A549 (cell line): Measurements from ENCODE around the gene CCDC106. TPM values are rescaled to one million over a fixed set of nuclear protein-coding genes. Genes with fewer than 3 reads are reported as not detected.

Experiments
- ATAC-seq, 2 experiments: fragments of 200-7000 bp in 1 of 2; fragments of >200 bp in 1 of 2; cut with Nextera tagmentation in 1 of 2; cut with Tn5 transposase in 1 of 2; 3 replicates each; pipeline versions ENCODE4 v1.8.0 to v1.9.1; 2018 to 2020; ENCODE audit warnings: mild to moderate bottlenecking in 1 of 2, moderate library complexity in 1 of 2
- CTCF ChIA-PET: fragments of 300-600 bp; sonication (Branson Sonifier 250); formaldehyde crosslinking; extraction: SDS; loops from one replicate; lab custom pipeline; 2021; ENCODE audit warnings: antibody characterized with exemption, inconsistent platforms; lab: Yijun Ruan, JAX
- POLR2A ChIA-PET: fragments of 350-600 bp; formaldehyde crosslinking; extraction: SDS; loops from one replicate; lab custom pipeline; 2021; ENCODE audit warnings: antibody characterized with exemption, inconsistent platforms; lab: Yijun Ruan, JAX
- DNase-seq, 2 experiments: peaks; one replicate each; pipeline versions ENCODE4 v3.0.0 to v3.0.0-alpha.2; 2011 to 2016; ENCODE audit warnings: low read depth in 1 of 2, low spot score in 1 of 2
- FAIRE-seq: peaks from 2 replicates; lab custom pipeline; 2011; peaks lifted over from hg19 to GRCh38; lab: Jason Lieb, UNC
- H3K27ac ChIP-seq, 2 experiments: fragments of >200 bp; sonication (Bioruptor Twin); formaldehyde crosslinking; 3 replicates each; pipeline ENCODE4 v1.5.1; 2016 to 2017
- H3K4me1 ChIP-seq: fragments of >200 bp; sonication (Bioruptor Twin); formaldehyde crosslinking; 3 replicates; pipeline ENCODE4 v1.6.1; 2016
- H3K4me2 ChIP-seq: fragments of >200 bp; sonication (Bioruptor Twin); formaldehyde crosslinking; 3 replicates; pipeline ENCODE4 v1.6.1; 2016
- H3K4me3 ChIP-seq: fragments of >200 bp; sonication (Bioruptor Twin); formaldehyde crosslinking; 3 replicates; pipeline ENCODE4 v1.5.1; 2016
- H3K9me3 ChIP-seq: fragments of >200 bp; sonication (Bioruptor Twin); formaldehyde crosslinking; 3 replicates; pipeline ENCODE4 v1.6.1; 2016
- CEBPB ChIP-seq, 2 experiments: fragments of >200 bp in 1 of 2; sonication (Bioruptor Twin) in 1 of 2; formaldehyde crosslinking in 1 of 2; IDR thresholded peaks; 2 replicates each; pipeline ENCODE4 v1.6.1; 2012 to 2016
- CHD2 ChIP-seq: fragments of 150-350 bp; IDR thresholded peaks from 2 replicates; pipeline ENCODE4 v1.6.1; 2014; ENCODE audit warnings: low read length; ENCODE audit not compliant: partially characterized antibody
- EHF ChIP-seq: fragments of 250-450 bp; sonication (Bioruptor Pico); IDR thresholded peaks from 2 replicates; pipeline ENCODE4 v1.5.0; 2020; ENCODE audit warnings: mild to moderate bottlenecking
- FOSL2 ChIP-seq, 2 experiments: fragments of 450-650 bp in 1 of 2; fragments of >200 bp in 1 of 2; sonication (Bioruptor Twin) in 1 of 2; formaldehyde crosslinking; IDR thresholded peaks; 2 replicates each; pipeline versions ENCODE4 v1.5.0 to v1.6.1; 2016 to 2020; ENCODE audit warnings: mild to moderate bottlenecking in 1 of 2, moderate library complexity in 1 of 2
- FOXS1 ChIP-seq: fragments of 250-450 bp; sonication (Bioruptor Pico); IDR thresholded peaks from 2 replicates; pipeline ENCODE4 v1.5.0; 2020; ENCODE audit warnings: mild to moderate bottlenecking, moderate library complexity
- GATA3 ChIP-seq: IDR thresholded peaks from 2 replicates; pipeline ENCODE4 v1.6.1; 2012; ENCODE audit warnings: borderline replicate concordance
- HDAC2 ChIP-seq: fragments of 200-600 bp; sonication (generic); IDR thresholded peaks from 2 replicates; pipeline ENCODE4 v1.6.1; 2016
- HOXA7 ChIP-seq: fragments of 250-450 bp; sonication (Bioruptor Pico); IDR thresholded peaks from 2 replicates; pipeline ENCODE4 v1.5.0; 2020; ENCODE audit warnings: mild to moderate bottlenecking, moderate library complexity
- HOXB5 ChIP-seq: fragments of 250-450 bp; sonication (Bioruptor Pico); IDR thresholded peaks from 2 replicates; pipeline ENCODE4 v1.5.0; 2020; ENCODE audit warnings: mild to moderate bottlenecking, moderate library complexity
- JUN ChIP-seq, 2 experiments: fragments of >200 bp; sonication (Bioruptor Twin); formaldehyde crosslinking; IDR thresholded peaks; 2 replicates in 1 of 2; 3 replicates in 1 of 2; pipeline ENCODE4 v1.6.1; 2016 to 2017
- JUNB ChIP-seq: fragments of >200 bp; sonication (Bioruptor Twin); formaldehyde crosslinking; IDR thresholded peaks from 2 replicates; pipeline ENCODE4 v1.6.1; 2016
- MAFK ChIP-seq: fragments of 450-650 bp; IDR thresholded peaks from 2 replicates; pipeline ENCODE4 v1.6.1; 2014; ENCODE audit not compliant: partially characterized antibody
- MAZ ChIP-seq: fragments of 150-350 bp; IDR thresholded peaks from 2 replicates; pipeline ENCODE4 v1.6.1; 2014; ENCODE audit warnings: antibody characterized with exemption, low read depth, low read length, borderline replicate concordance
- MYC ChIP-seq: IDR thresholded peaks from 2 replicates; pipeline ENCODE4 v1.6.1; 2012; ENCODE audit warnings: mild to moderate bottlenecking, inconsistent platforms, low read length, improper control_type of control experiment, borderline replicate concordance
- NFE2L2 ChIP-seq: fragments of 150-350 bp; conservative IDR thresholded peaks from 2 replicates; pipeline ENCODE4 v1.6.1; 2014; ENCODE audit warnings: low read length
- NR3C1 ChIP-seq: fragments of >200 bp; sonication (Bioruptor Twin); formaldehyde crosslinking; IDR thresholded peaks from 3 replicates; pipeline ENCODE4 v1.6.1; 2017
- POLR2AphosphoS2 ChIP-seq: conservative IDR thresholded peaks from 2 replicates; pipeline ENCODE4 v1.6.1; 2012; ENCODE audit warnings: low read length, improper control_type of control experiment, inconsistent platforms
- RAD21 ChIP-seq, 2 experiments: fragments of >200 bp in 1 of 2; sonication (Bioruptor Twin) in 1 of 2; formaldehyde crosslinking in 1 of 2; IDR thresholded peaks in 1 of 2; conservative IDR thresholded peaks in 1 of 2; 2 replicates in 1 of 2; 3 replicates in 1 of 2; pipeline ENCODE4 v1.6.1; 2012 to 2018; ENCODE audit warnings: inconsistent platforms in 1 of 2
- RFX5 ChIP-seq: fragments of 450-650 bp; IDR thresholded peaks from 2 replicates; pipeline ENCODE4 v1.7.1; 2014; ENCODE audit warnings: antibody characterized with exemption, mild to moderate bottlenecking, moderate library complexity
- SMC3 ChIP-seq: fragments of >200 bp; sonication (Bioruptor Twin); formaldehyde crosslinking; IDR thresholded peaks from 3 replicates; pipeline ENCODE4 v1.6.1; 2018; ENCODE audit warnings: inconsistent platforms
- TFCP2L1 ChIP-seq: fragments of 250-450 bp; sonication (Bioruptor Pico); IDR thresholded peaks from 2 replicates; pipeline ENCODE4 v1.5.0; 2021; ENCODE audit warnings: mild to moderate bottlenecking
- ZC3H11A ChIP-seq: fragments of 450-650 bp; IDR thresholded peaks from 2 replicates; pipeline ENCODE4 v1.6.1; 2014; ENCODE audit warnings: antibody characterized with exemption, mild to moderate bottlenecking
- ZFP36 ChIP-seq: fragments of 450-650 bp; IDR thresholded peaks from 2 replicates; pipeline ENCODE4 v1.6.1; 2014; ENCODE audit warnings: borderline replicate concordance; ENCODE audit not compliant: partially characterized antibody
- ZSCAN20 ChIP-seq: fragments of 250-450 bp; sonication (Bioruptor Pico); IDR thresholded peaks from 2 replicates; pipeline ENCODE4 v1.8.0; 2022; ENCODE audit warnings: mild to moderate bottlenecking, moderate library complexity
- WGBS: methylation state at CpG from one replicate; pipeline ENCODE4 v1.1.6; 2017; ENCODE audit errors: missing lambda C conversion rate; 5-methylcytosine and 5-hydroxymethylcytosine counted together
- polyA minus RNA-seq: library from RNA; depleted of rRNA, polyadenylated mRNA; stranded (reverse); fragments of >200 nt; gene quantifications from 2 replicates; pipeline ENCODE4 v1.2.3, GENCODE V29; 2011; rRNA and poly(A)+ RNA removed
- polyA plus RNA-seq, 4 experiments: library from polyadenylated mRNA; depleted of rRNA in 3 of 4; stranded (reverse); fragments of >200 nt; fragmentation: RNase III in 1 of 4; extraction: RNeasy Plus Mini Kit Qiagen cat#74134 plus additional on column Dnase treatment in 1 of 4; gene quantifications; 2 replicates in 3 of 4; 3 replicates in 1 of 4; pipeline ENCODE4 v1.2.3, GENCODE V29; 2011 to 2017
- TF ChIP-seq, protein P1 (sequence below): fragments of 200-600 bp; sonication (generic); IDR thresholded peaks from 2 replicates; pipeline ENCODE4 v1.6.1; 2016; ENCODE audit warnings: antibody characterized with exemption, mild to moderate bottlenecking, moderate library complexity
- TF ChIP-seq, protein P2 (sequence below): fragments of 150-350 bp; IDR thresholded peaks from 2 replicates; pipeline ENCODE4 v1.6.1; 2014; ENCODE audit warnings: low read depth, mild to moderate bottlenecking, low read length
- TF ChIP-seq, protein P3 (sequence below): fragments of 450-650 bp; IDR thresholded peaks from 2 replicates; pipeline ENCODE4 v1.6.1; 2014; ENCODE audit warnings: antibody characterized with exemption
- TF ChIP-seq, protein P4 (sequence below): IDR thresholded peaks from 2 replicates; pipeline ENCODE4 v1.6.1; 2012
- TF ChIP-seq, protein P5 (sequence below): fragments of >200 bp; sonication (Bioruptor Twin); formaldehyde crosslinking; IDR thresholded peaks from 3 replicates; pipeline ENCODE4 v1.6.1; 2016
- TF ChIP-seq, protein P6 (sequence below): IDR thresholded peaks from 2 replicates; pipeline ENCODE4 v1.6.1; 2012

The CCDC106 gene
- polyA plus RNA-seq (2011; rRNA removed) = 5.2 and 5.5 TPM in 2 replicates
- polyA plus RNA-seq (2012; cell fraction: cytosol; rRNA removed) = 15.3 and 18.3 TPM in 2 replicates
- 18.6 and 20.8 TPM in 2 replicates for polyA plus RNA-seq (2012; cell fraction: nucleus; rRNA removed)
- polyA plus RNA-seq (2017; fragmentation: RNase III; extraction: RNeasy Plus Mini Kit Qiagen cat#74134 plus additional on column Dnase treatment) = 15.7 to 17.6 TPM (median 17.4 TPM) in 3 replicates
- 2.3 and 5.7 TPM in 2 replicates for polyA minus RNA-seq

DNA sequence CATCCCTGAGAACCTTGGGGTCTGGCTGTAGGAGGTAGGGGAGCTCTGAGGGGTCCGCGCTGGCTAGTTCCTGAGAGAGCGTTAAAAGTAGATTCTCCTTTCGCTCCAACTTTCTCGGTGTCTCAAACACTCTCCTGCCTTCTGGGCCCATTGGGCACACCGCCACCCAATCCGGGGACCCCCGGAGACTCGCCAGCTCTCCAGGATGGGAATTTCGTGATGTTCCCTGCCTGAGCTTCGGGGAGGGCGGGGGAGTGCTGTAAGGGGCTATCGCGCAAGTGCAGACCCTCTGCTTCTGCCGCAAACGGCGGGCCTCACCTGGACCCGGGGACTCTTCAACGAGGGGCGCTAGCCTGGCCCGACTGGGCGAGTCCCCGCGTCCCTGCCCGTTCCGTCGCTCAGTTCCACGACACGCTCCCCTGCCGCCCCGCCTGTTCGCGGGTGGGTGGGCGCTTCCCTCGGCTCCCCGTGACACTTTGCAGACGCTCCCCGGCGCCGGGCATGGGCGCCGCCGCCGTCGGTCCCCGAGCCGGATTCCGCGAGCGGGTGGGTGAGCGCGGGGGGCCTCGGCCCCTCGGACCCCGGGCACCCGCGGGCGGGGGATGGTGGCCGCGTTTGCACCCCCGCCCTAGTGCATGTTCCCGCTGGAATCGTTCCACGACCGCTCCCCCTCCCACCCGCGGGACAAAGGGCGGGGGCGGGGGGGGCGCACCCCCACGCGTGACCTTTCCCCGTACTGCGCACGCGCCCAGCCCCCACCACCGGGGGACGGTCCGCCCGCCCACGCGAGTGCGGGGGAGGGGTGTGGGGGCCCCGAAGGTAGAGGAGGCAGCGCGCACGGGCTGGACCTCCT lies at the start of gene CCDC106:
TSS of gene CCDC106 (plus strand) at position 481 of the 853 bp plus-strand sequence. CDS start 835 bp downstream, outside the sequence.
- CTCF ChIA-PET = interaction anchor here (0.6 to 6.3 kb wide), 9 partner anchors 11 to 560 kb away, joined by 3 to 70 read pairs (median 7); no protein-coding TSS in a partner anchor
- no peak for FAIRE-seq
- TF ChIP-seq MYC = no peak
- TF ChIP-seq, protein P1, sequence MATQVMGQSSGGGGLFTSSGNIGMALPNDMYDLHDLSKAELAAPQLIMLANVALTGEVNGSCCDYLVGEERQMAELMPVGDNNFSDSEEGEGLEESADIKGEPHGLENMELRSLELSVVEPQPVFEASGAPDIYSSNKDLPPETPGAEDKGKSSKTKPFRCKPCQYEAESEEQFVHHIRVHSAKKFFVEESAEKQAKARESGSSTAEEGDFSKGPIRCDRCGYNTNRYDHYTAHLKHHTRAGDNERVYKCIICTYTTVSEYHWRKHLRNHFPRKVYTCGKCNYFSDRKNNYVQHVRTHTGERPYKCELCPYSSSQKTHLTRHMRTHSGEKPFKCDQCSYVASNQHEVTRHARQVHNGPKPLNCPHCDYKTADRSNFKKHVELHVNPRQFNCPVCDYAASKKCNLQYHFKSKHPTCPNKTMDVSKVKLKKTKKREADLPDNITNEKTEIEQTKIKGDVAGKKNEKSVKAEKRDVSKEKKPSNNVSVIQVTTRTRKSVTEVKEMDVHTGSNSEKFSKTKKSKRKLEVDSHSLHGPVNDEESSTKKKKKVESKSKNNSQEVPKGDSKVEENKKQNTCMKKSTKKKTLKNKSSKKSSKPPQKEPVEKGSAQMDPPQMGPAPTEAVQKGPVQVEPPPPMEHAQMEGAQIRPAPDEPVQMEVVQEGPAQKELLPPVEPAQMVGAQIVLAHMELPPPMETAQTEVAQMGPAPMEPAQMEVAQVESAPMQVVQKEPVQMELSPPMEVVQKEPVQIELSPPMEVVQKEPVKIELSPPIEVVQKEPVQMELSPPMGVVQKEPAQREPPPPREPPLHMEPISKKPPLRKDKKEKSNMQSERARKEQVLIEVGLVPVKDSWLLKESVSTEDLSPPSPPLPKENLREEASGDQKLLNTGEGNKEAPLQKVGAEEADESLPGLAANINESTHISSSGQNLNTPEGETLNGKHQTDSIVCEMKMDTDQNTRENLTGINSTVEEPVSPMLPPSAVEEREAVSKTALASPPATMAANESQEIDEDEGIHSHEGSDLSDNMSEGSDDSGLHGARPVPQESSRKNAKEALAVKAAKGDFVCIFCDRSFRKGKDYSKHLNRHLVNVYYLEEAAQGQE = peak; percentile 41
- TF ChIP-seq CEBPB (IDR thresholded peaks at IDR 0.05) = no peak
- 0 out of 2 replicates have a peak, but pooled peaks have one; percentile 15 for TF ChIP-seq HOXB5 (CRISPR knock-in tag)
- no peak for TF ChIP-seq ZC3H11A
- no peak for TF ChIP-seq ZSCAN20 (CRISPR knock-in tag)
- no peak for TF ChIP-seq CHD2
- TF ChIP-seq RAD21 (conservative IDR thresholded peaks at IDR 0.05 in 1 of 2, IDR thresholded peaks at IDR 0.05 in 1 of 2) = no peak
- no peak for TF ChIP-seq TFCP2L1 (CRISPR knock-in tag)
- no peak for TF ChIP-seq POLR2AphosphoS2
- TF ChIP-seq EHF (CRISPR knock-in tag) = no peak
- TF ChIP-seq, protein P2, sequence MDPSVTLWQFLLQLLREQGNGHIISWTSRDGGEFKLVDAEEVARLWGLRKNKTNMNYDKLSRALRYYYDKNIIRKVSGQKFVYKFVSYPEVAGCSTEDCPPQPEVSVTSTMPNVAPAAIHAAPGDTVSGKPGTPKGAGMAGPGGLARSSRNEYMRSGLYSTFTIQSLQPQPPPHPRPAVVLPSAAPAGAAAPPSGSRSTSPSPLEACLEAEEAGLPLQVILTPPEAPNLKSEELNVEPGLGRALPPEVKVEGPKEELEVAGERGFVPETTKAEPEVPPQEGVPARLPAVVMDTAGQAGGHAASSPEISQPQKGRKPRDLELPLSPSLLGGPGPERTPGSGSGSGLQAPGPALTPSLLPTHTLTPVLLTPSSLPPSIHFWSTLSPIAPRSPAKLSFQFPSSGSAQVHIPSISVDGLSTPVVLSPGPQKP = no peak
- 0 out of 2 replicates have a peak, but pooled peaks have one; percentile 23 for TF ChIP-seq GATA3
- TF ChIP-seq, protein P3, sequence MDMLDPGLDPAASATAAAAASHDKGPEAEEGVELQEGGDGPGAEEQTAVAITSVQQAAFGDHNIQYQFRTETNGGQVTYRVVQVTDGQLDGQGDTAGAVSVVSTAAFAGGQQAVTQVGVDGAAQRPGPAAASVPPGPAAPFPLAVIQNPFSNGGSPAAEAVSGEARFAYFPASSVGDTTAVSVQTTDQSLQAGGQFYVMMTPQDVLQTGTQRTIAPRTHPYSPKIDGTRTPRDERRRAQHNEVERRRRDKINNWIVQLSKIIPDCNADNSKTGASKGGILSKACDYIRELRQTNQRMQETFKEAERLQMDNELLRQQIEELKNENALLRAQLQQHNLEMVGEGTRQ = no peak
- TF ChIP-seq, protein P4, sequence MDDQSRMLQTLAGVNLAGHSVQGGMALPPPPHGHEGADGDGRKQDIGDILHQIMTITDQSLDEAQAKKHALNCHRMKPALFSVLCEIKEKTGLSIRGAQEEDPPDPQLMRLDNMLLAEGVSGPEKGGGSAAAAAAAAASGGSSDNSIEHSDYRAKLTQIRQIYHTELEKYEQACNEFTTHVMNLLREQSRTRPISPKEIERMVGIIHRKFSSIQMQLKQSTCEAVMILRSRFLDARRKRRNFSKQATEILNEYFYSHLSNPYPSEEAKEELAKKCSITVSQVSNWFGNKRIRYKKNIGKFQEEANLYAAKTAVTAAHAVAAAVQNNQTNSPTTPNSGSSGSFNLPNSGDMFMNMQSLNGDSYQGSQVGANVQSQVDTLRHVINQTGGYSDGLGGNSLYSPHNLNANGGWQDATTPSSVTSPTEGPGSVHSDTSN = peak; percentile 61
- TF ChIP-seq FOXS1 (CRISPR knock-in tag) = no peak
- TF ChIP-seq JUNB = no peak
- no peak for TF ChIP-seq NFE2L2
- no peak for TF ChIP-seq HOXA7
- TF ChIP-seq JUN (IDR thresholded peaks at IDR 0.05) = peak; percentile 45 to 73; a peak in 3 of 5 replicates
- TF ChIP-seq NR3C1 = no peak
- TF ChIP-seq, protein P5, sequence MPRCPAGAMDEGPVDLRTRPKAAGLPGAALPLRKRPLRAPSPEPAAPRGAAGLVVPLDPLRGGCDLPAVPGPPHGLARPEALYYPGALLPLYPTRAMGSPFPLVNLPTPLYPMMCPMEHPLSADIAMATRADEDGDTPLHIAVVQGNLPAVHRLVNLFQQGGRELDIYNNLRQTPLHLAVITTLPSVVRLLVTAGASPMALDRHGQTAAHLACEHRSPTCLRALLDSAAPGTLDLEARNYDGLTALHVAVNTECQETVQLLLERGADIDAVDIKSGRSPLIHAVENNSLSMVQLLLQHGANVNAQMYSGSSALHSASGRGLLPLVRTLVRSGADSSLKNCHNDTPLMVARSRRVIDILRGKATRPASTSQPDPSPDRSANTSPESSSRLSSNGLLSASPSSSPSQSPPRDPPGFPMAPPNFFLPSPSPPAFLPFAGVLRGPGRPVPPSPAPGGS = 0 out of 3 replicates have a peak, but pooled peaks have one; percentile 74
- no peak for TF ChIP-seq MAZ
- TF ChIP-seq FOSL2 (IDR thresholded peaks at IDR 0.05) = no peak
- TF ChIP-seq FOSL2 (CRISPR knock-in tag; IDR thresholded peaks at IDR 0.05) = no peak
- TF ChIP-seq, protein P6, sequence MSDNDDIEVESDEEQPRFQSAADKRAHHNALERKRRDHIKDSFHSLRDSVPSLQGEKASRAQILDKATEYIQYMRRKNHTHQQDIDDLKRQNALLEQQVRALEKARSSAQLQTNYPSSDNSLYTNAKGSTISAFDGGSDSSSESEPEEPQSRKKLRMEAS = peak; percentile 30; the same call in 1 of the 2 replicates
- no peak for TF ChIP-seq ZFP36
- no peak for TF ChIP-seq SMC3
- no peak for TF ChIP-seq HDAC2
- TF ChIP-seq RFX5 = no peak
- TF ChIP-seq MAFK = no peak

More for the DNA sequence above, at the start of gene CCDC106:
- POLR2A ChIA-PET = interaction anchor here (0.6 to 1.4 kb wide), 5 partner anchors 12 to 368 kb away, joined by 3 to 12 read pairs (median 4); partner anchors contain the start of genes FIZ1 and ZNF784
- peaks cover 34% of the 10 kb centered on the region for H3K4me1 ChIP-seq
- no peaks in the 10 kb centered on the region for H3K9me3 ChIP-seq
- peak within 1 kb of the TSS; percentile 98 for H3K4me2 ChIP-seq
- H3K27ac ChIP-seq = peak within 1 kb of the TSS; percentile 96 to 98
- peak; percentile 28 to 62; a peak in 3 of 6 replicates for ATAC-seq
- H3K4me3 ChIP-seq = peak within 1 kb of the TSS; percentile 84
- DNase-seq = peak; percentile 77 to 80
- WGBS = 17% methylated on average over 22 of the region's 87 CpGs
